SK-N-SH (cell line): Measurements from ENCODE around the gene SYTL5. TPM values are rescaled to one million over a fixed set of nuclear protein-coding genes. Genes with fewer than 3 reads are reported as not detected.

Experiments
- CTCF ChIA-PET: fragments of 300-600, 350-600 bp; formaldehyde crosslinking; extraction: SDS; loops from one replicate; lab custom pipeline; 2021; lab: Yijun Ruan, JAX
- POLR2A ChIA-PET: fragments of 350-600 bp; sonication (Branson Sonifier 250); formaldehyde crosslinking; extraction: SDS; loops from one replicate; lab custom pipeline; 2020; ENCODE audit warnings: antibody characterized with exemption, inconsistent platforms; lab: Yijun Ruan, JAX
- DNase-seq: peaks from one replicate; pipeline ENCODE4 v3.0.0; 2012
- H2AFZ ChIP-seq: fragments of 200-600 bp; sonication (generic); 2 replicates; pipeline ENCODE4 v1.8.1; 2016; ENCODE audit warnings: antibody characterized with exemption, mild to moderate bottlenecking, low read depth
- H3F3A ChIP-seq: fragments of 200-600 bp; sonication (generic); replicated peaks from 2 replicates; pipeline ENCODE3; 2016; ENCODE audit warnings: antibody characterized with exemption, mild to moderate bottlenecking; ENCODE audit not compliant: insufficient read depth
- H3K27ac ChIP-seq, 2 experiments: fragments of 200-500 bp in 1 of 2; fragments of 200-600 bp in 1 of 2; sonication (Bioruptor generic) in 1 of 2; sonication (generic), shearing (Covaris generic) in 1 of 2; 2 replicates each; pipeline versions ENCODE4 v1.5.1 to v1.6.1; 2014 to 2016; ENCODE audit warnings: low read depth in 2 of 2, inconsistent platforms in 1 of 2, low read length in 1 of 2, mild to moderate bottlenecking in 1 of 2, mixed read lengths in 1 of 2
- H3K27me3 ChIP-seq: fragments of 200-600 bp; sonication (generic), shearing (Covaris generic); 2 replicates; pipeline ENCODE4 v1.6.1; 2016; ENCODE audit warnings: mixed run types; ENCODE audit not compliant: insufficient read depth
- H3K36me3 ChIP-seq, 2 experiments: fragments of 200-500 bp in 1 of 2; fragments of 200-600 bp in 1 of 2; sonication (Bioruptor generic) in 1 of 2; sonication (generic) in 1 of 2; replicated peaks in 1 of 2; 2 replicates each; pipeline versions ENCODE3 to v1.5.1; 2014 to 2016; ENCODE audit warnings: low read length in 1 of 2, mild to moderate bottlenecking in 1 of 2; ENCODE audit not compliant: insufficient read depth in 2 of 2, control insufficient read depth in 1 of 2
- H3K4me1 ChIP-seq, 2 experiments: fragments of 200-500 bp in 1 of 2; fragments of 200-600 bp in 1 of 2; sonication (Bioruptor generic) in 1 of 2; sonication (generic), shearing (Covaris generic) in 1 of 2; 2 replicates each; pipeline versions ENCODE4 v1.5.1 to v1.6.1; 2014 to 2016; ENCODE audit warnings: low read depth in 1 of 2, low read length in 1 of 2, mixed run types in 1 of 2; ENCODE audit not compliant: insufficient read depth in 2 of 2, control insufficient read depth in 1 of 2
- H3K4me2 ChIP-seq: fragments of 200-600 bp; sonication (generic), shearing (Covaris generic); 2 replicates; pipeline ENCODE4 v1.6.1; 2017; ENCODE audit warnings: mixed run types
- H3K4me3 ChIP-seq, 2 experiments: fragments of 200-500 bp in 1 of 2; fragments of 200-600 bp in 1 of 2; sonication (Bioruptor generic) in 1 of 2; sonication (generic), shearing (Covaris generic) in 1 of 2; 2 replicates each; pipeline versions ENCODE4 v1.5.1 to v1.8.1; 2014 to 2016; ENCODE audit warnings: low read depth in 2 of 2, inconsistent platforms in 1 of 2, low read length in 1 of 2, mild to moderate bottlenecking in 1 of 2, mixed read lengths in 1 of 2, moderate library complexity in 1 of 2
- H3K79me2 ChIP-seq: fragments of 200-600 bp; sonication (generic); 2 replicates; pipeline ENCODE4 v1.8.1; 2017; ENCODE audit warnings: mild to moderate bottlenecking; ENCODE audit not compliant: insufficient read depth
- H3K9ac ChIP-seq: fragments of 200-600 bp; sonication (generic); 2 replicates; pipeline ENCODE4 v1.6.1; 2017; ENCODE audit warnings: mixed run types
- H3K9me2 ChIP-seq: fragments of 200-600 bp; sonication (generic); 2 replicates; pipeline ENCODE4 v1.6.1; 2017; ENCODE audit warnings: mixed run types
- H3K9me3 ChIP-seq: fragments of 200-600 bp; sonication (generic); 2 replicates; pipeline ENCODE4 v1.6.1; 2017; ENCODE audit warnings: mixed run types, mild to moderate bottlenecking, moderate library complexity
- H4K20me1 ChIP-seq: fragments of 200-600 bp; sonication (generic); 2 replicates; pipeline ENCODE4 v1.6.1; 2017; ENCODE audit warnings: mild to moderate bottlenecking, mixed run types; ENCODE audit not compliant: insufficient read depth
- CHD2 ChIP-seq: fragments of 150-350 bp; IDR thresholded peaks from 2 replicates; pipeline ENCODE4 v1.6.1; 2018; ENCODE audit warnings: low read length; ENCODE audit not compliant: partially characterized antibody
- CTCF ChIP-seq: fragments of 200-600 bp; sonication (generic); IDR thresholded peaks from 2 replicates; pipeline ENCODE4 v1.6.1; 2017; ENCODE audit warnings: antibody characterized with exemption, mild to moderate bottlenecking, moderate library complexity
- EP300 ChIP-seq, 2 experiments: IDR thresholded peaks; 2 replicates each; pipeline versions ENCODE4 v1.4.0 to v1.6.1; 2012; ENCODE audit warnings: borderline replicate concordance in 1 of 2, low read depth in 1 of 2, low read length in 1 of 2
- FOSL2 ChIP-seq: IDR thresholded peaks from 2 replicates; pipeline ENCODE4 v1.4.0; 2012; ENCODE audit warnings: low read depth, mild to moderate bottlenecking, moderate library complexity, borderline replicate concordance
- FOXM1 ChIP-seq: IDR thresholded peaks from 2 replicates; pipeline ENCODE4 v1.4.0; 2012; ENCODE audit warnings: low read depth, mild to moderate bottlenecking
- IRF3 ChIP-seq: fragments of 150-350 bp; IDR thresholded peaks from 2 replicates; pipeline ENCODE4 v1.6.1; 2016; ENCODE audit warnings: mild to moderate bottlenecking, low read depth, low read length
- JUND ChIP-seq: IDR thresholded peaks from 2 replicates; pipeline ENCODE4 v1.4.0; 2012
- MAX ChIP-seq: IDR thresholded peaks from 2 replicates; pipeline ENCODE4 v1.4.0; 2012; ENCODE audit warnings: low read depth
- MXI1 ChIP-seq: IDR thresholded peaks from 2 replicates; pipeline ENCODE4 v1.6.1; 2012; ENCODE audit warnings: mild to moderate bottlenecking, low read depth, low read length, improper control_type of control experiment
- NFIC ChIP-seq: IDR thresholded peaks from 2 replicates; pipeline ENCODE4 v1.4.0; 2012; ENCODE audit warnings: borderline replicate concordance
- NRF1 ChIP-seq: IDR thresholded peaks from 2 replicates; pipeline ENCODE4 v1.6.1; 2012; ENCODE audit warnings: low read depth, mild to moderate bottlenecking, low read length
- PBX3 ChIP-seq: IDR thresholded peaks from 2 replicates; pipeline ENCODE4; 2012
- POLR2AphosphoS5 ChIP-seq: IDR thresholded peaks from 2 replicates; pipeline ENCODE4 v1.6.1; 2012; ENCODE audit warnings: low read depth, low read length
- RCOR1 ChIP-seq: fragments of 150-350 bp; IDR thresholded peaks from 2 replicates; pipeline ENCODE4 v1.6.1; 2017; ENCODE audit warnings: antibody characterized with exemption, low read length
- REST ChIP-seq: IDR thresholded peaks from 2 replicates; pipeline ENCODE4 v1.6.1; 2012; ENCODE audit warnings: mild to moderate bottlenecking, low read depth, low read length, moderate library complexity
- RXRA ChIP-seq: IDR thresholded peaks from 2 replicates; pipeline ENCODE4 v1.4.0; 2012; ENCODE audit warnings: low read depth, mild to moderate bottlenecking, borderline replicate concordance
- TAF1 ChIP-seq: IDR thresholded peaks from 2 replicates; pipeline ENCODE4 v1.6.1; 2012; ENCODE audit warnings: low read depth, mild to moderate bottlenecking, low read length, moderate library complexity, borderline replicate concordance
- TCF12 ChIP-seq: IDR thresholded peaks from 2 replicates; pipeline ENCODE4 v1.4.0; 2012
- TEAD4 ChIP-seq: IDR thresholded peaks from 2 replicates; pipeline ENCODE4 v1.4.0; 2012; ENCODE audit warnings: mild to moderate bottlenecking, borderline replicate concordance; ENCODE audit not compliant: insufficient read depth
- ZBTB33 ChIP-seq: IDR thresholded peaks from 2 replicates; pipeline ENCODE4 v1.4.0; 2012; ENCODE audit warnings: low read depth, borderline replicate concordance
- WGBS: methylation state at CpG from one replicate; pipeline ENCODE4 v1.1.6; 2017; ENCODE audit warnings: low lambda C conversion rate; 5-methylcytosine and 5-hydroxymethylcytosine counted together
- polyA plus RNA-seq, 3 experiments: library from polyadenylated mRNA; depleted of rRNA; stranded (reverse); fragments of >200 nt; gene quantifications; 2 replicates each; pipeline ENCODE4 v1.2.3, GENCODE V29; 2012

SYTL5 gene
- polyA plus RNA-seq, 1 of the 3 experiments (the other 2 are of a cell fraction): 0.74 TPM

GRCh38 chrX:38045538-38046096 is 39.3 kb downstream of the SYTL5 start:
- Histone ChIP-seq H3K4me1 (no peaks in the 10 kb centered on the region), H3K9me3 (no peaks in the 10 kb centered on the region), H3K4me2 (no peak overlapping the region), H2AFZ (no peak overlapping the region), H3F3A (no peaks in the 10 kb centered on the region), H4K20me1 (no peaks in the 10 kb centered on the region), H3K27me3 (no peaks in the 10 kb centered on the region), H3K4me3 (no peak overlapping the region), H3K79me2 (no peaks in the 10 kb centered on the region), H3K36me3 (no peaks in the 10 kb centered on the region), H3K9ac (no peak overlapping the region), H3K27ac (no peak overlapping the region), H3K9me2 (no peaks in the 10 kb centered on the region)
- CTCF ChIA-PET: no interaction called here
- no peak for DNase-seq
- 11% methylated on average over 3 of the region's 3 CpGs for WGBS
- no peak for TF ChIP-seq CTCF
- TF ChIP-seq TCF12: no peak
- no peak for TF ChIP-seq EP300 (IDR thresholded peaks at IDR 0.05; ENCODE audit: borderline replicate concordance in 1 of 2, low read depth in 1 of 2, low read length in 1 of 2)
- TF ChIP-seq IRF3: no peak
- no peak for TF ChIP-seq NRF1
- no peak for TF ChIP-seq TAF1
- no peak for TF ChIP-seq FOSL2
- TF ChIP-seq CHD2: no peak
- no peak for TF ChIP-seq ZBTB33
- TF ChIP-seq NFIC: no peak
- no peak for TF ChIP-seq POLR2AphosphoS5
- TF ChIP-seq MAX: no peak
- TF ChIP-seq MXI1: no peak
- TF ChIP-seq JUND: no peak
- TF ChIP-seq PBX3: no peak
- TF ChIP-seq RCOR1: no peak
- no peak for TF ChIP-seq FOXM1
- no peak for TF ChIP-seq REST
- TF ChIP-seq RXRA: no peak
- TF ChIP-seq TEAD4: no peak
- POLR2A ChIA-PET: no interaction called here
